Smooth muscle cell (in vitro differentiated cells): ENCODE measurements around the gene CFAP43. TPM values are rescaled to one million over a fixed set of nuclear protein-coding genes. Genes with fewer than 3 reads are reported as not detected.

ENCODE experiments used
- DNase-seq: peaks from one replicate; lab custom pipeline; 2025; ENCODE audit not compliant: unreplicated experiment; lab: John Stamatoyannopoulos, UW
- H2AFZ ChIP-seq: fragments of 200-600 bp; sonication (generic); 2 replicates; pipeline ENCODE4 v1.6.0; 2016; ENCODE audit warnings: antibody characterized with exemption, low read depth, mild to moderate bottlenecking
- H3F3A ChIP-seq: fragments of 200-600 bp; sonication (generic); 2 replicates; pipeline ENCODE4 v1.6.0; 2017; ENCODE audit warnings: antibody characterized with exemption, low read depth
- H3K27ac ChIP-seq: fragments of 200-600 bp; sonication (generic); 2 replicates; pipeline ENCODE4 v1.5.1; 2016; ENCODE audit warnings: low read depth, mild to moderate bottlenecking
- H3K27me3 ChIP-seq: fragments of 200-600 bp; sonication (generic); 2 replicates; pipeline ENCODE4 v1.6.1; 2016; ENCODE audit warnings: low read depth, mild to moderate bottlenecking
- H3K36me3 ChIP-seq: fragments of 200-600 bp; sonication (generic); 2 replicates; pipeline ENCODE4 v1.5.1; 2016; ENCODE audit warnings: low read depth
- H3K4me1 ChIP-seq: fragments of 200-600 bp; sonication (generic); 2 replicates; pipeline ENCODE4 v1.5.1; 2016; ENCODE audit warnings: low read depth
- H3K4me2 ChIP-seq: fragments of 200-600 bp; sonication (generic); 2 replicates; pipeline ENCODE4 v1.6.0; 2016; ENCODE audit warnings: mild to moderate bottlenecking
- H3K4me3 ChIP-seq: fragments of 200-600 bp; sonication (generic); 2 replicates; pipeline ENCODE4 v1.5.1; 2016; ENCODE audit warnings: mild to moderate bottlenecking
- H3K79me2 ChIP-seq: fragments of 200-600 bp; sonication (generic); 2 replicates; pipeline ENCODE4 v1.6.0; 2016; ENCODE audit warnings: low read depth, mild to moderate bottlenecking
- H3K9ac ChIP-seq: fragments of 200-600 bp; sonication (generic); 2 replicates; pipeline ENCODE4 v1.6.0; 2016; ENCODE audit warnings: low read depth
- H3K9me3 ChIP-seq: fragments of 200-600 bp; sonication (generic); replicated peaks from 2 replicates; pipeline ENCODE4 v1.5.1; 2016; ENCODE audit warnings: low read depth
- H4K20me1 ChIP-seq: fragments of 200-600 bp; sonication (generic); 2 replicates; pipeline ENCODE4 v1.6.0; 2016; ENCODE audit warnings: low read depth
- CTCF ChIP-seq: fragments of 200-600 bp; sonication (generic); IDR thresholded peaks from 2 replicates; pipeline ENCODE4 v1.5.1; 2017; ENCODE audit warnings: borderline replicate concordance, mild to moderate bottlenecking, antibody characterized with exemption; ENCODE audit not compliant: insufficient read depth, poor library complexity, severe bottlenecking
- WGBS: methylation state at CpG from one replicate; pipeline ENCODE4 v1.1.7; 2016; ENCODE audit warnings: low lambda C conversion rate; 5-methylcytosine and 5-hydroxymethylcytosine counted together
- polyA plus RNA-seq: library from polyadenylated mRNA; unstranded; fragments of >200 nt; fragmentation: Nextera tagmentation; extraction: Ambion mirVana; gene quantifications from 2 replicates; pipeline ENCODE4 v1.2.1, GENCODE V29; 2016
- total RNA-seq: library from RNA; depleted of rRNA; stranded (reverse); fragments of >200 nt; gene quantifications from 2 replicates; pipeline ENCODE4 v1.2.3, GENCODE V29; 2014

Gene CFAP43
- total and polyA plus RNA-seq, 2 experiments from 2014 or later, result 0.04 to 0.50 TPM

- H3K27me3 ChIP-seq, result no peaks in the 10 kb centered on the region
- H4K20me1 ChIP-seq, result no peaks in the 10 kb centered on the region
- H3K79me2 ChIP-seq, result no peaks in the 10 kb centered on the region
- H3K4me2 ChIP-seq, result no peak overlapping the region
- H3K9me3 ChIP-seq, result no peaks in the 10 kb centered on the region
- H2AFZ ChIP-seq, result no peak overlapping the region
- TF ChIP-seq CTCF, result no peak
- H3K9ac ChIP-seq, result no peak overlapping the region
- no peaks in the 10 kb centered on the region for H3K4me1 ChIP-seq
- H3K4me3 ChIP-seq, result no peak overlapping the region
- H3K27ac ChIP-seq, result no peak overlapping the region
- WGBS, result 87% methylated on average over 2 of the region's 2 CpGs
- H3F3A ChIP-seq, result no peaks in the 10 kb centered on the region
- DNase-seq, result no peak
- no peaks in the 10 kb centered on the region for H3K36me3 ChIP-seq
Measured at GRCh38 chr10:104220522-104220921, 11.6 kb downstream of the CFAP43 start.

GRCh38 chr10:104218751-104219150 lies 13.4 kb downstream of the CFAP43 start:
- Histone ChIP-seq H3K9ac (no peak overlapping the region), H4K20me1 (no peaks in the 10 kb centered on the region), H2AFZ (no peak overlapping the region), H3F3A (no peaks in the 10 kb centered on the region), H3K4me2 (no peak overlapping the region), H3K27me3 (no peaks in the 10 kb centered on the region), H3K4me3 (no peak overlapping the region), H3K36me3 (no peaks in the 10 kb centered on the region), H3K79me2 (no peaks in the 10 kb centered on the region), H3K4me1 (no peaks in the 10 kb centered on the region), H3K9me3 (no peaks in the 10 kb centered on the region), H3K27ac (no peak overlapping the region)
- TF ChIP-seq CTCF, result no peak
- 90% methylated on average over 7 of the region's 7 CpGs for WGBS
- no peak for DNase-seq

DNA sequence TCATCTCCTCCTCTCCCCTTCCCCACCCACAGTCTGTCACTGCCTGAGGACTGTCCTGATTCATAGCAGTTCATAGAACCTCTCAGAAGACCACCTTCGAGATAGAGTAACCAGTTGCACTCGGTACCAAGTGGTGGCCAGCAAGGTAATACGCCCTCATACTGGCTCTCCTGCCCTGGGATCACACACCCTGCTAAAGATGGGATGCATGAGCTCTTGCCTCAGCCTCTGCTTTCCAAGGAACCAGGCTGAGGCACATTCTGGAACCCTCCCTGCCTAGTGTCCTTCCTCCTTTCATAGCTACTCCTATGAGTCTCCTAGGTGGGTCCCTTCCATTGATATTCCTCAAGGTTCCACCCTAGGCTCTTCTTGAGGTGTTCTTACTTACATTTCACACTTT lies 15.5 kb downstream of the CFAP43 start:
- Histone ChIP-seq H3K79me2 (no peaks in the 10 kb centered on the region), H3K4me2 (no peak overlapping the region), H3K4me1 (no peaks in the 10 kb centered on the region), H3K27ac (no peak overlapping the region), H4K20me1 (no peaks in the 10 kb centered on the region), H3K9ac (no peak overlapping the region), H3F3A (no peaks in the 10 kb centered on the region), H3K4me3 (no peak overlapping the region), H3K27me3 (no peaks in the 10 kb centered on the region), H3K9me3 (no peaks in the 10 kb centered on the region), H3K36me3 (no peaks in the 10 kb centered on the region), H2AFZ (no peak overlapping the region)
- whole genome bisulfite sequencing, result 98% methylated on average over 3 of the region's 3 CpGs
- no peak for DNase-seq
- TF ChIP-seq CTCF, result no peak

DNA sequence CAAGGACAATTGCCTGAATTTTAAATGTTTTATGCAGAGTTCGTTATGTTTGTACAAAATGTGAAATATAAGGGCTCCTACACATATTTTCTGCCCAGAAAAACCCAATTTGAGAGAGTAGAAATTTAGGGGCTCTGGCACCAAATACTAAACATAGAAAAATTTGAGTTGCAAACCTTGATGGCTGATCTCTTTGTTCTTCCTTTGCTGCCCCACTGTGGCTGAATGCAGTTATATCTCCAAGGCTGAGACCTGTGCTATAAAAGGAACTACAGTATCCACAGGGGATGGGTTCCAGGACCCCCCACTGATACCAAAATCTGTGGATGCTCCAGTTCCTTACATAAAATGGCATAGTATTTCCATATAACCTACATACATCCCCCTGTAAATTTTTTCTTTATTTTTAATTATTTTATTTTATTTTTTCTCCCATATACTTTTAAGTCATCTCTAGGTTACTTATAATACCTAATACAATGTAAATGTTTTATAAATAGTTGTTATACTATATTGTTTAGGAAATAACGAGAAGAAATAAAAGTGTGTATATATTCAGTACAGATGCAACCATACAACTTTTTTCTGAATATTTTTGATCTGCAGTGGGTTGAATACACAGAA lies 22.5 kb downstream of the CFAP43 start:
- peak; percentile 68 for TF ChIP-seq CTCF
- no peak for DNase-seq
- Histone ChIP-seq H3K4me3 (no peak overlapping the region), H3K27ac (no peak overlapping the region), H3K4me2 (no peak overlapping the region), H3K36me3 (no peaks in the 10 kb centered on the region), H3K27me3 (no peaks in the 10 kb centered on the region), H3K9me3 (no peaks in the 10 kb centered on the region), H3K9ac (no peak overlapping the region), H3K79me2 (no peaks in the 10 kb centered on the region), H3K4me1 (peaks cover 3% of the 10 kb centered on the region), H3F3A (no peaks in the 10 kb centered on the region), H2AFZ (no peak overlapping the region), H4K20me1 (no peaks in the 10 kb centered on the region)
- 12% methylated on average over 2 of the region's 2 CpGs for WGBS
